Measurements from ENCODE around the gene INPP5A.
A peak's percentile ranks its signal among the peaks of the same experiment; 100 is the strongest.

INPP5A gene

DNA sequence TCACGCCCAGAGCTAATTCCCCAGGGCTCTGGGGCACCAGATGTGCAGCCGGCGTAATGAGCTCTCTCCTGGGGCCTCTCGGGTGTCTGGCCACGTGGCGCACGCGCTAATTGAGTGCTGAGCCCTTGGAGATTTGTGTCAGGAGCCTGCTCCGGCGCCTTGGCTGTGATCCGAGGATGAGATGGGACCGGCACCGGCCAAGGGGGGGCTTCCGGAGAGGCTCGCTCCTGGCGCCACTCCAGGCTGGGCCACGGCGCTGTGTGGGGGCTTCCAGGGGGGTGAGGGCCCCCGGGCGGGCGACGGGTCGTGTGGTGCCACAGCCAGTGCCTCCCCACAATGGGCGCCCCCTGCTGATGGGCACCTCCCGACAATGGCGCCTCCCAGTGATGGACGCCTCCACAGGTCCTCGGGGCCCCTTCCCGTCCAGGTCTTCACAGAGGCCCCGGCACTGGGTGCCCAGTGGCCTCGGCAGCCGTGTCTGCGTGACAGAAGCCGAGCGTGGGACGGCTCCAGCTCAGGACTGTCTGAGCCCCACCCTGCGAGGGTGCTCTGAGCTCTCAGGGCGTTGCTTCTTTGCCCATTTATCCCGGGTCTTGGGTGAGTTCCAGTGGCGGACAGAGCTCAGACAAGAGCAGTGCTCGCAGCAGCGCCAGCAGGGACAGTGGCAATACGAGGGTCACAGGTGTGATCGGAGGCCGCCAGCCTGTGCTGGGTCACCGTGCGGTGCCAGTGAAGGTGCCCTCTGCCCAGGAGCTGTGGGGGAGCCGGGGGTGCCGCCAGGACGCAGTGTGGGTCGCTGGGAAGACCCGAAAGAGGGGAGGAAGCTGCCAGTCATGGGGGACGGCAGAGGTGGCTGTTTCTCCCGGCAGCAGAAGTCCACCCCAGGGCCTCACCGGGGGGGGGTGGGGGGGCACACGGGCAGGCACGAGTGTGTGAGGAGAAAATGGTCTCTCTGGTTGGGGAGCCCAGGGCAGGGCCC lies 256.6 kb downstream of the INPP5A start:
- TF ChIP-seq, protein P1, sequence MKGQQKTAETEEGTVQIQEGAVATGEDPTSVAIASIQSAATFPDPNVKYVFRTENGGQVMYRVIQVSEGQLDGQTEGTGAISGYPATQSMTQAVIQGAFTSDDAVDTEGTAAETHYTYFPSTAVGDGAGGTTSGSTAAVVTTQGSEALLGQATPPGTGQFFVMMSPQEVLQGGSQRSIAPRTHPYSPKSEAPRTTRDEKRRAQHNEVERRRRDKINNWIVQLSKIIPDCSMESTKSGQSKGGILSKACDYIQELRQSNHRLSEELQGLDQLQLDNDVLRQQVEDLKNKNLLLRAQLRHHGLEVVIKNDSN (IDR thresholded peaks at IDR 0.05): peak; percentile 72
- TF ChIP-seq TEAD4 (IDR thresholded peaks at IDR 0.05) (no peak), TCF12 (IDR thresholded peaks at IDR 0.05; ENCODE audit: low read depth) (no peak; the same call in 1 of the 2 replicates), YY1 (IDR thresholded peaks at IDR 0.05; ENCODE audit: low read depth) (peak; percentile 63; the same call in 1 of the 2 replicates), ZBTB7A (IDR thresholded peaks at IDR 0.05; ENCODE audit: low read depth) (no peak), NFIC (IDR thresholded peaks at IDR 0.05) (peak; percentile 47), TAF1 (IDR thresholded peaks at IDR 0.05; ENCODE audit: low read depth) (no peak)
- TF ChIP-seq, protein P2, sequence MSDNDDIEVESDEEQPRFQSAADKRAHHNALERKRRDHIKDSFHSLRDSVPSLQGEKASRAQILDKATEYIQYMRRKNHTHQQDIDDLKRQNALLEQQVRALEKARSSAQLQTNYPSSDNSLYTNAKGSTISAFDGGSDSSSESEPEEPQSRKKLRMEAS (IDR thresholded peaks at IDR 0.05): 0 out of 2 replicates have a peak, but pooled peaks have one; percentile 20

GRCh38 chr10:132796846-132797245 lies 259.3 kb downstream of the INPP5A start:
- TF ChIP-seq, protein P1 (IDR thresholded peaks at IDR 0.05): no peak
- TF ChIP-seq CREB1 (IDR thresholded peaks at IDR 0.05; ENCODE audit: low read depth): no peak
- no peak for TF ChIP-seq TAF1 (IDR thresholded peaks at IDR 0.05; ENCODE audit: low read depth)
- no peak for TF ChIP-seq TCF12 (IDR thresholded peaks at IDR 0.05; ENCODE audit: low read depth)
- no peak for TF ChIP-seq NFIC (IDR thresholded peaks at IDR 0.05)
- TF ChIP-seq FOXM1 (IDR thresholded peaks at IDR 0.05; ENCODE audit: borderline replicate concordance, low read depth): no peak
- no peak for TF ChIP-seq YY1 (IDR thresholded peaks at IDR 0.05; ENCODE audit: low read depth)
- TF ChIP-seq EGR1 (IDR thresholded peaks at IDR 0.05): no peak
- TF ChIP-seq, protein P3, sequence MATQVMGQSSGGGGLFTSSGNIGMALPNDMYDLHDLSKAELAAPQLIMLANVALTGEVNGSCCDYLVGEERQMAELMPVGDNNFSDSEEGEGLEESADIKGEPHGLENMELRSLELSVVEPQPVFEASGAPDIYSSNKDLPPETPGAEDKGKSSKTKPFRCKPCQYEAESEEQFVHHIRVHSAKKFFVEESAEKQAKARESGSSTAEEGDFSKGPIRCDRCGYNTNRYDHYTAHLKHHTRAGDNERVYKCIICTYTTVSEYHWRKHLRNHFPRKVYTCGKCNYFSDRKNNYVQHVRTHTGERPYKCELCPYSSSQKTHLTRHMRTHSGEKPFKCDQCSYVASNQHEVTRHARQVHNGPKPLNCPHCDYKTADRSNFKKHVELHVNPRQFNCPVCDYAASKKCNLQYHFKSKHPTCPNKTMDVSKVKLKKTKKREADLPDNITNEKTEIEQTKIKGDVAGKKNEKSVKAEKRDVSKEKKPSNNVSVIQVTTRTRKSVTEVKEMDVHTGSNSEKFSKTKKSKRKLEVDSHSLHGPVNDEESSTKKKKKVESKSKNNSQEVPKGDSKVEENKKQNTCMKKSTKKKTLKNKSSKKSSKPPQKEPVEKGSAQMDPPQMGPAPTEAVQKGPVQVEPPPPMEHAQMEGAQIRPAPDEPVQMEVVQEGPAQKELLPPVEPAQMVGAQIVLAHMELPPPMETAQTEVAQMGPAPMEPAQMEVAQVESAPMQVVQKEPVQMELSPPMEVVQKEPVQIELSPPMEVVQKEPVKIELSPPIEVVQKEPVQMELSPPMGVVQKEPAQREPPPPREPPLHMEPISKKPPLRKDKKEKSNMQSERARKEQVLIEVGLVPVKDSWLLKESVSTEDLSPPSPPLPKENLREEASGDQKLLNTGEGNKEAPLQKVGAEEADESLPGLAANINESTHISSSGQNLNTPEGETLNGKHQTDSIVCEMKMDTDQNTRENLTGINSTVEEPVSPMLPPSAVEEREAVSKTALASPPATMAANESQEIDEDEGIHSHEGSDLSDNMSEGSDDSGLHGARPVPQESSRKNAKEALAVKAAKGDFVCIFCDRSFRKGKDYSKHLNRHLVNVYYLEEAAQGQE (IDR thresholded peaks at IDR 0.05; ENCODE audit: low read depth): no peak
- TF ChIP-seq, protein P2 (IDR thresholded peaks at IDR 0.05): no peak
- no peak for TF ChIP-seq CEBPB (IDR thresholded peaks at IDR 0.05)
- TF ChIP-seq ZBTB7A (IDR thresholded peaks at IDR 0.05; ENCODE audit: low read depth): no peak
- no peak for TF ChIP-seq RAD21 (IDR thresholded peaks at IDR 0.05; ENCODE audit: low read depth)

GRCh38 chr10:132798403-132798802 lies 260.8 kb downstream of the INPP5A start:
- no peak for TF ChIP-seq EGR1 (IDR thresholded peaks at IDR 0.05)
- TF ChIP-seq, protein P1 (IDR thresholded peaks at IDR 0.05): no peak
- TF ChIP-seq TCF12 (IDR thresholded peaks at IDR 0.05; ENCODE audit: low read depth): no peak
- TF ChIP-seq TEAD4 (IDR thresholded peaks at IDR 0.05): no peak
- no peak for TF ChIP-seq ZBTB7A (IDR thresholded peaks at IDR 0.05; ENCODE audit: low read depth)
- no peak for TF ChIP-seq RAD21 (IDR thresholded peaks at IDR 0.05; ENCODE audit: low read depth)
- TF ChIP-seq CEBPB (IDR thresholded peaks at IDR 0.05): no peak

GRCh38 chr10:132798876-132799275 lies 261.3 kb downstream of the INPP5A start:
- TF ChIP-seq, protein P3 (IDR thresholded peaks at IDR 0.05; ENCODE audit: low read depth): no peak
- no peak for TF ChIP-seq RAD21 (IDR thresholded peaks at IDR 0.05; ENCODE audit: low read depth)
- TF ChIP-seq TEAD4 (IDR thresholded peaks at IDR 0.05): no peak
- TF ChIP-seq TAF1 (IDR thresholded peaks at IDR 0.05; ENCODE audit: low read depth): no peak
- no peak for TF ChIP-seq CREB1 (IDR thresholded peaks at IDR 0.05; ENCODE audit: low read depth)
- no peak for TF ChIP-seq EP300 (IDR thresholded peaks at IDR 0.05; ENCODE audit: borderline replicate concordance)
- TF ChIP-seq CEBPB (IDR thresholded peaks at IDR 0.05): no peak
- no peak for TF ChIP-seq NFIC (IDR thresholded peaks at IDR 0.05)
- TF ChIP-seq, protein P1 (IDR thresholded peaks at IDR 0.05): no peak
- no peak for TF ChIP-seq ZBTB7A (IDR thresholded peaks at IDR 0.05; ENCODE audit: low read depth)
- TF ChIP-seq YY1 (IDR thresholded peaks at IDR 0.05; ENCODE audit: low read depth): no peak
- no peak for TF ChIP-seq TCF12 (IDR thresholded peaks at IDR 0.05; ENCODE audit: low read depth)
- TF ChIP-seq, protein P2 (IDR thresholded peaks at IDR 0.05): no peak
- no peak for TF ChIP-seq EGR1 (IDR thresholded peaks at IDR 0.05)
- no peak for TF ChIP-seq FOXM1 (IDR thresholded peaks at IDR 0.05; ENCODE audit: borderline replicate concordance, low read depth)
